ENCODE measurements around the gene ANKEF1. TPM values are rescaled to one million over a fixed set of nuclear protein-coding genes. Genes with fewer than 3 reads are reported as not detected.

Gene ANKEF1
- total RNA-seq, 3 donors from 2014 or later: 3.5 to 6.7 (median 6.1) TPM

GRCh38 chr20:10090588-10091166 is 55.9 kb downstream of the ANKEF1 start:
- TF ChIP-seq CTCF (IDR thresholded peaks at IDR 0.05): peak; percentile 50
- H3K36me3 ChIP-seq (ENCODE audit: low read depth): no peaks in the 10 kb centered on the region
- H3K9me3 ChIP-seq: no peaks in the 10 kb centered on the region
- ATAC-seq: peak; percentile 89
- H3K4me3 ChIP-seq: no peak overlapping the region
- no peaks in the 10 kb centered on the region for H3K4me1 ChIP-seq (ENCODE audit: low read depth)
- intact Hi-C loops (cut with DNase I, micrococcal nuclease): loop anchor here (2.0 to 10.0 kb wide), 2 partner anchors 110 to 116 kb away; no protein-coding TSS in a partner anchor
- DNase-seq: peak in 2 of 3 donors; percentile 32 to 69

DNA sequence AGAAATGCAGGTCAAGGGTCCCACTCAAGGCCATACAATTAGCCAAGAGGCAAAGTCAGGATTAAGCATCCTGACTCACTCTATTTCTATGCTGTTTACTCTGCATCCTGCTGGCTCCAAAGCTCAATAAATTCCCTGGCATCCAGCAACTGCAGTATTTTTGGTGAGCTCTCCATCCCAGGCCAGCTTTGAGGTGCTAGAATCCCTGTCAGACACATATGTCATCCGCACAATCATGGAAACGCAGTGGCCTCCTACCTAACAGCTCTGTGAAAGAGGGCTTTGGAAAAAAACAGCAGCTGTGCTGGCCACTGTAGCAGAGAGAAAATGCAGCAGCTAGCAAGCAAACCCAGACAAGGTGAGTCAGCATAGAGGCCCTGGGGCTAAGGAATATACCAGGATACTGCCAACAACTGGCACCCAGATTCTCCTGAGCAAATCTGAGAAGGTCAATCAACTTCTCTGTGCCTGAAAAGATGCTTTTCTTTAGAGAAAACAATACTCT is 58.4 kb downstream of the ANKEF1 start:
- DNase-seq: no peak
- no peaks in the 10 kb centered on the region for H3K9me3 ChIP-seq
- no peaks in the 10 kb centered on the region for H3K4me1 ChIP-seq (ENCODE audit: low read depth)
- no peak for ATAC-seq
- no peak overlapping the region for H3K4me3 ChIP-seq
- intact Hi-C loops (cut with DNase I, micrococcal nuclease): loop anchor here in 1 of 2 donors (10.0 kb wide), 1 partner anchor 118 kb away; no protein-coding TSS in a partner anchor
- no peak for TF ChIP-seq CTCF (IDR thresholded peaks at IDR 0.05)
- H3K36me3 ChIP-seq (ENCODE audit: low read depth): no peaks in the 10 kb centered on the region

DNA sequence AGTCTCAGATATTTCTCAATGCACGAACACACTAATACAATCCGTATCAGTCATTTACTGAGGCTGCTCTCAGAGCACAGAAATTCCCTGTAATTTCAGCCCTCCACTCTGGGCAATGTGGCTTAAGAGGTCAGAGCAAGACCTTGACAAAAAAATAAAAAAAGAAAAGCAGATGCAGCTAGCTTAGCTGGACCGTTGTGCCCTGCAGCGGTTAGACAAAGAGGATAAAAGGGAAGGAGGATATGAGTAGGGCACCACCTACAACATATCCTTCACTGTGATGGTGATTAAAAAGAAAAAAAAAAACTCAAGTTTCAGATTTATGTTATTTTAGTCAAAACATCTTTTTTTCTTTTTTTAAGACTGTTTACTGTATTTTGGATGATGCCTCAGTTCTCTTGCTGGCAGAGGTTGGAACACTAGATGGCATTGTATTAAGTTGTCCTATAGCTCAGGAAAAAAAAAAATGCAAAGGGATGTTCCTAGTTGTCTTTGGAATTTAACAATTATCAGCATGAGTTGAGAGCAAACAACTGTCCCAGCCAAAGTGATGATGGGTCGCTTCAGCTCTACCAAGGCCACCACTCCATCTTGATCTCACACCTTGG is 59.9 kb downstream of the ANKEF1 start:
- DNase-seq: no peak
- Histone ChIP-seq H3K9me3 (no peaks in the 10 kb centered on the region), H3K4me1 (ENCODE audit: low read depth) (no peaks in the 10 kb centered on the region), H3K4me3 (no peak overlapping the region), H3K36me3 (ENCODE audit: low read depth) (no peaks in the 10 kb centered on the region)
- no peak for ATAC-seq
- TF ChIP-seq CTCF (IDR thresholded peaks at IDR 0.05): no peak
- intact Hi-C loops (cut with DNase I, micrococcal nuclease): loop anchor here in 1 of 2 donors (10.0 kb wide), 1 partner anchor 120 kb away; no protein-coding TSS in a partner anchor

- no peak for TF ChIP-seq CTCF (IDR thresholded peaks at IDR 0.05)
- ATAC-seq: no peak
- intact Hi-C loops (cut with DNase I, micrococcal nuclease): loop anchor here in 1 of 2 donors (10.0 kb wide), 1 partner anchor 122 kb away; no protein-coding TSS in a partner anchor
- Histone ChIP-seq H3K4me1 (ENCODE audit: low read depth) (no peaks in the 10 kb centered on the region), H3K36me3 (ENCODE audit: low read depth) (no peaks in the 10 kb centered on the region), H3K9me3 (no peaks in the 10 kb centered on the region), H3K4me3 (no peak overlapping the region)
- no peak for DNase-seq
Observed at GRCh38 chr20:10096790-10097189, 62.0 kb downstream of the ANKEF1 start.

- H3K4me1 ChIP-seq (ENCODE audit: low read depth): no peaks in the 10 kb centered on the region
- intact Hi-C loops (cut with DNase I, micrococcal nuclease): no loop called here
- no peak for ATAC-seq
- no peaks in the 10 kb centered on the region for H3K36me3 ChIP-seq (ENCODE audit: low read depth)
- H3K4me3 ChIP-seq: no peak overlapping the region
- no peak for DNase-seq
- TF ChIP-seq CTCF (IDR thresholded peaks at IDR 0.05): no peak
- H3K9me3 ChIP-seq: no peaks in the 10 kb centered on the region
Observed at GRCh38 chr20:10105046-10105445, 70.3 kb downstream of the ANKEF1 start.

Other genes starting within 250 kb of the ANKEF1 start
- under 1 TPM in 2 of 3 donors, not detected in 1; 0.06 to 0.13 TPM for gene PAK5, start 195.9 kb upstream of the ANKEF1 start, total RNA-seq
- 10 to 100 TPM in 1 of 3 donors, 1 to 10 TPM in 1, under 1 TPM in 1; 0.80 to 10.5 (median 1.1) TPM for gene SNAP25, start 183.8 kb downstream of the ANKEF1 start, total RNA-seq

Measured in mucosa of descending colon (tissue), 3 donors.